LNCaP clone FGC (cell line): Measurements from ENCODE around the gene WDR7.

Source experiments
- DNase-seq: peaks from one replicate; pipeline ENCODE4 v3.0.0-alpha.2; 2011; ENCODE audit warnings: low read depth
- H3K4me3 ChIP-seq: 2 replicates; pipeline ENCODE4 v1.5.1; 2011; ENCODE audit warnings: mild to moderate bottlenecking, low read depth, low read length, control low read depth
- CTCF ChIP-seq: IDR thresholded peaks from 2 replicates; pipeline ENCODE4 v1.5.1; 2012; ENCODE audit warnings: mild to moderate bottlenecking; ENCODE audit not compliant: control insufficient read depth, insufficient read depth; ENCODE audit errors: extremely low read depth

The WDR7 gene

GRCh38 chr18:56643381-56643780 is 7.8 kb upstream of the WDR7 start:
- H3K4me3 ChIP-seq, result no peak overlapping the region
- TF ChIP-seq CTCF, result no peak
- DNase-seq, result no peak

GRCh38 chr18:56645415-56646016 is 5.6 kb upstream of the WDR7 start:
- no peak overlapping the region for H3K4me3 ChIP-seq
- DNase-seq, result no peak
- peak; percentile 45 for TF ChIP-seq CTCF

- no peak for DNase-seq
- no peak for TF ChIP-seq CTCF
- H3K4me3 ChIP-seq, result no peak overlapping the region
These were observed 4.1 kb upstream of the WDR7 start for GRCh38 chr18:56647071-56647470.

GRCh38 chr18:56647951-56648893 is 2.9 kb upstream of the WDR7 start:
- no peak overlapping the region for H3K4me3 ChIP-seq
- DNase-seq, result no peak
- no peak for TF ChIP-seq CTCF

GRCh38 chr18:56649996-56650395 is 1.2 kb upstream of the WDR7 start:
- H3K4me3 ChIP-seq, result no peak overlapping the region

GRCh38 chr18:56651771-56652092 is 573 bp downstream of the WDR7 start:
- DNase-seq, result no peak
- peak overlapping the region; percentile 92 for H3K4me3 ChIP-seq
- no peak for TF ChIP-seq CTCF

More at GRCh38 chr18:56649996-56650395, 1.2 kb upstream of the WDR7 start:
- no peak for DNase-seq
- no peak for TF ChIP-seq CTCF
